Panc1 (cell line): ENCODE measurements around the gene PRDM10.

ENCODE experiments used
- CTCF ChIP-seq: fragments of 450-650 bp; IDR thresholded peaks from 2 replicates; pipeline ENCODE4 v1.5.1; 2017; ENCODE audit warnings: mild to moderate bottlenecking
- SIN3A ChIP-seq: IDR thresholded peaks from 2 replicates; pipeline ENCODE4 v1.6.1; 2012; ENCODE audit warnings: low read depth, mild to moderate bottlenecking, low read length, moderate library complexity, borderline replicate concordance; ENCODE audit not compliant: insufficient read depth

GRCh38 chr11:129946256-129946655, 56.4 kb downstream of the PRDM10 start:
- TF ChIP-seq CTCF (no peak), SIN3A (no peak)
